NCI-H146 treated with DMSO at 0.1 percent for 48 hours (cell line): ENCODE measurements around the gene PBRM1.

Experiments
- DNase-seq: peaks from one replicate; lab custom pipeline; 2025; ENCODE audit not compliant: unreplicated experiment; lab: John Stamatoyannopoulos, UW

The PBRM1 gene

GRCh38 chr3:52525680-52526561 lies 159.8 kb downstream of the PBRM1 start:
- no peak for DNase-seq

- no peak for DNase-seq
These were observed 160.7 kb downstream of the PBRM1 start for GRCh38 chr3:52524752-52525679.

DNA sequence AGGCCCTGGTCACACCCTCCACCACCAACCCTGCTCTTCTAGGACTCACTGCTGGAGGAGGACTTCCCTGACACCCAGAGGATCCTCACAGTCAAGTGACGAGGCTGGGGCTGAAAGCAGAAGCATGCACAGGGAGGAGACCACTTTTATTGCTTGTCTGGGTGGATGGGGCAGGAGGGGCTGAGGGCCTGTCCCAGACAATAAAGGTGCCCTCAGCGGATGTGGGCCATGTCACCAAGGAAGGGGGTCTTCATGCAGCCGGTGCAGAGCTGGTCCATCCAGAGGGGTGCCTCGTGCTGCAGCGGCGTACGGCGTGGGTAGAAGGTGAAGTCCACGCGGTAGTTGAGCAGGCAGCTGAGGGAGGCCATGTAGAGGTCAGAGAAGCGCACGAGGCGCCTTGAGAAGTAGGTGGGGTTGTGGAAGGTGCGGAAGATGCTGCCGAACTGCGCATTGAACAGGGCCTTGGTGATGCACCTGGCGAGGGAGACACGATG lies 161.4 kb downstream of the PBRM1 start:
- no peak for DNase-seq

DNA sequence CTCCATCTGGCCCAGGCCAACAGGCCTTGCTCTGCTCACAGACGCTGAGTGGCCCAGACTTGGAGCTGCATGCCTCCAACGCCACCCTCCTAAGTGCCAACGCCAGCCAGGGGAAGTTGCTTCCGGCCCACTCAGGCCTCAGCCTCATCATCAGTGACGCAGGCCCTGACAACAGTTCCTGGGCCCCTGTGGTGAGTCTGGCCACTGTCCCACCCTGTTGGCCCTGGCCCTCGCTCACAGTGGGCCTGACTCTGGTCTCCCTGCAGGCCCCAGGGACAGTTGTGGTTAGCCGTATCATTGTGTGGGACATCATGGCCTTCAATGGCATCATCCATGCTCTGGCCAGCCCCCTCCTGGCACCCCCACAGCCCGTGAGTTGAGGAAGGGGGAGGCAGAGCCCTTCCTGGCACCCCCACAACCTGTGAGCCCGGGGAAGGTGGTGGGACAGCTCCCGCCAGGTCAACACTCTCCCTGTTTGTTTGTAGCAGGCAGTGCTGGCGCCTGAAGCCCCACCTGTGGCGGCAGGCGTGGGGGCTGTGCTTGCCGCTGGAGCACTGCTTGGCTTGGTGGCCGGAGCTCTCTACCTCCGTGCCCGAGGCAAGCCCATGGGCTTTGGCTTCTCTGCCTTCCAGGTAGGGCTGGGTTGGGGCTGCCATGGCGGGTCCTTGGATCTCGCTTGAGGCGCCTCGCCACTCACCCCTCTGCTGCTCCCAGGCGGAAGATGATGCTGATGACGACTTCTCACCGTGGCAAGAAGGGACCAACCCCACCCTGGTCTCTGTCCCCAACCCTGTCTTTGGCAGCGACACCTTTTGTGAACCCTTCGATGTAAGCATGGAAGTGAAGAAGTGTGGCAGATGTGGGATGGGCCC lies 162.1 kb downstream of the PBRM1 start:
- no peak for DNase-seq

DNA sequence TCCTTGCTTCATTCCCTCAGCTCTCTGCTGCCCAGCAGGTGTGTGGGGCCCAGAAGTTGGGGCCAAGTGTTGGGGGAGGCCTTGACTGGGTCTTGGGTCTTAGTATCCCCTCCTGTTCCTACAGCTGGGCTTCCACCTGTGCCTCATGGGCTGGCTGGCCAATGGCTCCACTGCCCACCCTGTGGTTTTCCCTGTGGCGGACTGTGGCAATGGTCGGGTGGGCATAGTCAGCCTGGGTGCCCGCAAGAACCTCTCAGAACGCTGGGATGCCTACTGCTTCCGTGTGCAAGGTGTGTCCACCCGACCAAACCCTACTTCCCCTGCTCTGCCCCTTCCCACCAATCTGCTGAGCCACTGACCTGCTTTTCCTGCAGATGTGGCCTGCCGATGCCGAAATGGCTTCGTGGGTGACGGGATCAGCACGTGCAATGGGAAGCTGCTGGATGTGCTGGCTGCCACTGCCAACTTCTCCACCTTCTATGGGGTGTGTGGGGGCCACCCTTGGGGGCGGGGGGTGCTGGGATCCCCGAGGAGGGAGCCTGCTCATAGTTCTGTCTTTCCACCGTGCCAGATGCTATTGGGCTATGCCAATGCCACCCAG lies 163.0 kb downstream of the PBRM1 start:
- DNase-seq, result no peak

- DNase-seq, result no peak
These were observed 163.6 kb downstream of the PBRM1 start for GRCh38 chr3:52521881-52522650.

DNA sequence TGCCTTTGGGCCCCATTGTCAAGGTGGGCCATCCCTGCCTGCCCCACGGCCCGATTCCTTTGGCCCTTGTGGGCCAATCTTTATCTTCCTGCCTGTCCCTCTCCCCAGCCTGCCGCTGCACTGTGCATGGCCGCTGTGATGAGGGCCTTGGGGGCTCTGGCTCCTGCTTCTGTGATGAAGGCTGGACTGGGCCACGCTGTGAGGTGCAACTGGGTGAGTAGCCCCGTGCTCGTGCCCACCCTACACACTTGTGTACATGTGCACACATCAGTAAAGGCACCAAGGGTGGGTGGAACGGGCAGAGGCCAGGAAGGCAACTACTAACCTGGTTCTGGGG lies 164.3 kb downstream of the PBRM1 start:
- DNase-seq, result no peak

DNA sequence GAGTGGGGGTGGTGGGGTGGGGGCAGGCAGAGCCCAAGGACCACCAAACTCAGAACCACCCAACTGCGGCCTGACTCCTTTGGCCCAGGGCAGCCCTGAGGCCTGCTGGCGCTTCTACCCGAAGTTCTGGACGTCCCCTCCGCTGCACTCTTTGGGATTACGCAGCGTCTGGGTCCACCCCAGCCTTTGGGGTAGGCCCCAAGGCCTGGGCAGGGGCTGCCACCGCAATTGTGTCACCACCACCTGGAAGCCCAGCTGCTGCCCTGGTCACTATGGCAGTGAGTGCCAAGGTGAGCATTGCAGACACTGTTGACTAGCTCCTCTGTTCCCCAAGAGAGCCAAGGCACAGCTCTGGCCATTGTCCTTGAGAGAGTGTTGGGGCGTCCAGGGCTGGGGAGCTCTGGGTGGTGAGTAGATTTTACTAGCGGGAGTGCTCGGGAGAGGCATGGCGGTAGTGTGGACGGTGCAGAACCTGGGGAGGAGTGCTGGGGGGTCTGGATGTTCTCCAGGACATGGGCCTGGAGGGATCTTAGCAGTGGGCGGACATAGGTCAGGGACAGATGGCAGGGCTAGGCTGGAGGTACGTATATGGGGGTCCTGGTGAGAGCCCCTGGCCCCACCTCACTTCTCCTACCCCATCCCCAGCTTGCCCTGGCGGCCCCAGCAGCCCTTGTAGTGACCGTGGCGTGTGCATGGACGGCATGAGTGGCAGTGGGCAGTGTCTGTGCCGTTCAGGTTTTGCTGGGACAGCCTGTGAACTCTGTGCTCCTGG lies 164.8 kb downstream of the PBRM1 start:
- DNase-seq, result no peak

GRCh38 chr3:52520141-52520667 lies 165.5 kb downstream of the PBRM1 start:
- DNase-seq, result no peak

- DNase-seq, result no peak
These were observed 166.1 kb downstream of the PBRM1 start for GRCh38 chr3:52519445-52520140.

DNA sequence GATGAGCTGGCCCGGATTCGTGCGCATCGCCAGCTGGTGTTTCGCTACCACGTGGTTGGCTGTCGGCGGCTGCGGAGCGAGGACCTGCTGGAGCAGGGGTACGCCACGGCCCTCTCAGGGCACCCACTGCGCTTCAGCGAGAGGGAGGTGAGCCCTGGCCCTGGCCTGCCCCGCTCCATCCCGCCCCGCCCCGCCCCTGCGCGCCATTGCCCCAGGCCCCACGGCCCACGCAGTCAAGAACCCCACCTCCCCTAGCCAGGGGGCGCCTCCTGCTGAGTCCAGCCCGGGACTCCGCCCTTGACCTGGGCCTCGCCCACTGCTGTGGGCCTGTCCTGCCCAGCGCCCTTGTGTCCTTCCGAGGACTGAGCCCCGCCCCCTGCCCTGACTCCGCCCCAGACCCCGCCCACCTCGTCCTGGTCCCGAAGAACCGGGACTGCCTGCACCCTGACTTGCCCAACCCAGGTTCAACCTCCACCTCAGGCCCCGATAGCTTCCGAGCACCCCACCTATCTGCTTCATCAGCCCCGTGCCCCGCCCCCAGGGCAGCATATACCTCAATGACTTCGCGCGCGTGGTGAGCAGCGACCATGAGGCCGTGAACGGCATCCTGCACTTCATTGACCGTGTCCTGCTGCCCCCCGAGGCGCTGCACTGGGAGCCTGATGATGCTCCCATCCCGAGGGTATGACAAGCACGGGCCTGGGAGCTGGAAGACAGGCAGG lies 166.8 kb downstream of the PBRM1 start:
- DNase-seq, result no peak

- DNase-seq, result no peak
These were observed 167.7 kb downstream of the PBRM1 start for GRCh38 chr3:52517796-52518722.

- no peak for DNase-seq
These were observed 169.1 kb downstream of the PBRM1 start for GRCh38 chr3:52516509-52517195.

DNA sequence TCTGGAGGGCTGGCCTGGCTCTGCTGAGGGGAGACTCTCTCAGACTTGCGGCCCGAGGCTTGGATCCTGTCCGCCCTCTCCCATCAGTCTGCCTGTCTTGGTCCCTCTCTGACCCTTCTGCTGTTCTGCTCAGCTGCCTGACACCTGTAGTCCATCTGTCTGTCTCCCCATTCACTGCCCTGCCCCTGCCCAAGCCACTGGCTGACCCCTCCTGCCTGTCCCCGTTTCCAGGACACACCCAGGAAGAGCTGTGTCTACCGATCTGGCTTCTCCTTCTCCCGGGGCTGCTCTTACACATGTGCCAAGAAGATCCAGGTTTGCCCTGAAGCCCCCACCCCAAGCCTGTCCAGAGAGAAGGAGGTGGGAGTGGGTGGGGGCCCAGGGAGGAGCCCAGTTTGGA lies 170.5 kb downstream of the PBRM1 start:
- no peak for DNase-seq

GRCh38 chr3:52514576-52514975 lies 171.1 kb downstream of the PBRM1 start:
- DNase-seq, result no peak

DNA sequence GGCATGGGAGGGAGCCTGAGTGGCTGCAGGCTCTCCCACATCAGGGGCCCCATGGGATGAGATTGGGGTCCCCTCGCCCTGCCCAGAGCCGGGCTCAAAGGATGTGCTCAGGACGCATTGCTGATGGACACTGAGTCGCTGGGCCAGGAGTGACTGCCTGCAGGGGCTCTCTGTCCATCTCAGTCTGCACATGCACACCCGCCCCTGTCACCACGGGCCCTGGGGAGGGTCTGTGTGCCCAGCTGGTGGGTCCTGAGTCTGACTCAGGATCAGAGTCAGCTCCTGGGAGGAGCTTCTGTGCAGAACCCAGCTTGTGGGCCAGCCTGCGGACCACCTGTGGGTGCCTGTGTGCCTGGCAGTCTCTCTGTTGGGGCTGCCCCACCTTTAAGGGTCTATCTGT lies 172.4 kb downstream of the PBRM1 start:
- DNase-seq, result no peak
